GM12892 (cell line): Measurements from ENCODE around the gene FBXO28.

Experiments used
- POLR2A ChIP-seq: IDR thresholded peaks from 2 replicates; pipeline ENCODE4 v1.6.1; 2011; ENCODE audit warnings: low read depth, low read length, control low read depth
- POLR2AphosphoS5 ChIP-seq: IDR thresholded peaks from 2 replicates; pipeline ENCODE4 v1.6.1; 2011; ENCODE audit warnings: low read depth, low read length, control low read depth
- TAF1 ChIP-seq: IDR thresholded peaks from 2 replicates; pipeline ENCODE4 v1.6.1; 2011; ENCODE audit warnings: low read depth, mild to moderate bottlenecking, control low read depth, low read length, borderline replicate concordance

DNA sequence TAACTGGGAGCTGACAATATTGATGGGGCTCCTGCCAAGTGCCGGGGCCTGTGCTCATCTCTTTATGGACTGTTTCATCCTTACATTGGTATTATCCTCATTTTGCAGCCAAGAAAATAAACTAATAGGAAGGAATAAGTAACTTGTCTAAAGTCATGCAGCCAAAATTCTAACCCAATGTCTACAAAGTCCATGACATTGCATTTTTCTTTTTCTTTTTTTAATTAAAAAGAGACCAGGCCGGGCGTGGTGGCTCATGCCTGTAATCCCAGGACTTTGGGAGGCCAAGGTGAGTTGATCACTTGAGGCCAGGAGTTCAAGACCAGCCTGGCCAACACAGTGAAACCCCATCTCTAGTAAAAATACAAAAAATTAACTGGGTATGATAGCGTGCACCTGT is 87.9 kb downstream of the FBXO28 start:
- TF ChIP-seq POLR2A (no peak), POLR2AphosphoS5 (no peak), TAF1 (no peak)
